Measurements from ENCODE around the gene PUDP.

DNA sequence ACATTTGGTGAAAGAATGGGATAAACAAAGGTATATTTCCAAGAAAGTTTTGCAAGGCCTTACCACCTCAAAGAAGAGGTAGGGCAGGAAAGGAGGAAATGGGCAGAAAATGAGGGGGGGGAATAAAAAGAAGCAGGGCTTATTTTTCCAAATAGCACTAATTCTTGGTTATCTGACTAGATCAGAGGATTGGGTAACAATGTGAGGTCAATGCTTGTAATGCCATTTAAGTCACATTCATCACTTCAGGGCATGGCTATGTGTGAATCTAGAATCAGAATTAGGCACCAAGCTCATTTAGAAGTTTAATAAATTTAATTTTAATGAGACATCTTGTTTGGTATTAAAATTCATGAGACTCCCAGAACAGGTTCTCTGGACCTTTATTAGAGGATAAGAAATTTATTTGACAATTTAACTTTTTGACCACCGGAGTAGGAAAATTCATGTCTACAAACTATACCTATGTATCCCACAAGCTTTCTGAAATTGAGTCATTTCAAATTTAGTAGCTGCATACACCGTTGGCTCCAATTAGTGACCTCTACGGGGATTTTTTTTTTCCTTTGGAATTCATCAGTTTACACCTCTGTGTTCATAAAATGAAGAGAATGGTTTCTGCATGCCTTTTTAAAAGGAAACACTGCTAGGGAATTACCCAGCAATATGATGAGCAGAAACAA, 1.8 kb downstream of the PUDP start:
- TF ChIP-seq POLR2A (IDR thresholded peaks at IDR 0.05) (no peak), POLR2AphosphoS5 (IDR thresholded peaks at IDR 0.05) (no peak)
- TF ChIP-seq, protein P1, sequence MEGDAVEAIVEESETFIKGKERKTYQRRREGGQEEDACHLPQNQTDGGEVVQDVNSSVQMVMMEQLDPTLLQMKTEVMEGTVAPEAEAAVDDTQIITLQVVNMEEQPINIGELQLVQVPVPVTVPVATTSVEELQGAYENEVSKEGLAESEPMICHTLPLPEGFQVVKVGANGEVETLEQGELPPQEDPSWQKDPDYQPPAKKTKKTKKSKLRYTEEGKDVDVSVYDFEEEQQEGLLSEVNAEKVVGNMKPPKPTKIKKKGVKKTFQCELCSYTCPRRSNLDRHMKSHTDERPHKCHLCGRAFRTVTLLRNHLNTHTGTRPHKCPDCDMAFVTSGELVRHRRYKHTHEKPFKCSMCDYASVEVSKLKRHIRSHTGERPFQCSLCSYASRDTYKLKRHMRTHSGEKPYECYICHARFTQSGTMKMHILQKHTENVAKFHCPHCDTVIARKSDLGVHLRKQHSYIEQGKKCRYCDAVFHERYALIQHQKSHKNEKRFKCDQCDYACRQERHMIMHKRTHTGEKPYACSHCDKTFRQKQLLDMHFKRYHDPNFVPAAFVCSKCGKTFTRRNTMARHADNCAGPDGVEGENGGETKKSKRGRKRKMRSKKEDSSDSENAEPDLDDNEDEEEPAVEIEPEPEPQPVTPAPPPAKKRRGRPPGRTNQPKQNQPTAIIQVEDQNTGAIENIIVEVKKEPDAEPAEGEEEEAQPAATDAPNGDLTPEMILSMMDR (IDR thresholded peaks at IDR 0.05) = no peak
